Hypothalamus (tissue), 51 donors: ENCODE measurements around the gene GHITM.
"Not testable (repeated sequence)": the region's sequence is repeated elsewhere in the genome, so short reads cannot be mapped to it uniquely, and the experiment has no call there.

Source experiments
- DNase-seq, 51 donors: peaks; one replicate each; lab custom pipeline; 2025; lab: John Stamatoyannopoulos, UW

Gene GHITM

GRCh38 chr10:84173501-84173929 lies 34.2 kb downstream of the GHITM start, which contains the start of gene GPR15LG:
GPR15LG (plus strand) TSS chr10:84173801; CDS start chr10:84173852, 51 bp downstream.
- DNase-seq = no peak

DNA sequence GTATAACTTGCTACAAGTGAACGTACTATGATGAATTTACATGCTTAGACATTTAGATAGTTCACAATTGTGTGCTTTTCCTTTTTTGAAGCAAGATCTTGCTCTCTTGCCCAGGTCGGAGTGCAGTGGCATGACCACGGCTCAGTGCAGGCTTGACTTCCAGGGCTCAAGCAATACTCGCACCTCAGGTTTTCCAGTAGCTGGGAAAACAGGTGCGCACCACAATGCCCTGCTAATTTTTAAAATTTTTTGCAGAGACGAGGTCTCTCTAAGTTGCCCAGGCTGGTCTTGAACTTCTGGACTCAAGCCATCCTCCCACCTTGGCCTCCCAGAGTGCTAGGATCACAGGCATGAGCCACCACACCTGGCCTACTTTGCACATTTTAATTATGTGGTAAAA lies 36.1 kb downstream of the GHITM start:
- DNase-seq = no peak

DNA sequence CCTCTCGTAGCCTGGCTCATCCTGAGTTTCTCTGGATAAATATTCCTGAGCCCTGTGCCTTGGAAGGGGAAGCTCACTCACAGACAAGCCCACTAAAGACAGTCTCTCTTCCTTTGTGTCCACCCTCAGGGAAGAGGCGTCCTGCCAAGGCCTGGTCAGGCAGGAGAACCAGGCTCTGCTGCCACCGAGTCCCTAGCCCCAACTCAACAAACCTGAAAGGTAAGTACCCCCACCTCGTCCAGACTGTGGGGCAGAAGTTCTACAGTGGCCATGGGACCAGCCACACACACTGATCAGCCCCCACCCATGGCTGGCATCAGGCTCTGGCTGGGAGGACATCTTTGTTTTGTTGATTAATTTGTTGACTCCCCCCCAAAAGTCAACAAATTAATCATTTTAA lies 37.0 kb downstream of the GHITM start:
- DNase-seq = no peak

GRCh38 chr10:84176836-84177474 lies 37.6 kb downstream of the GHITM start:
- DNase-seq = no peak

GRCh38 chr10:84177541-84178141 lies 38.3 kb downstream of the GHITM start:
- no peak for DNase-seq

DNA sequence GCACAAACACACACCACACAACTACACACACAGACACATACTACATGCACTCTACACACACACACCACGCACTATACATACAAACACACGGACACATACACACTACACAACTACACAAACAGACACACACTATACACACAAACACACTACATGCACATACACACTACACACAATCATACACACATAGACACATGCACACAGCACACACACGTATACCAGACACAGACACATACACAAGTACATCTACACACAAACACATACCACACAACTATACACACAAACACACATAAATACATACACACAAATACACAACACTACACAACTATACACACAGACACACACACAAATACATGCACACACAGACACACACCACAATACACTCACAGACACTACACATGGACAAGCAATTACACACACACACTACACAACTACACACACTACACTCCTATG lies 38.9 kb downstream of the GHITM start:
- no peak for DNase-seq

DNA sequence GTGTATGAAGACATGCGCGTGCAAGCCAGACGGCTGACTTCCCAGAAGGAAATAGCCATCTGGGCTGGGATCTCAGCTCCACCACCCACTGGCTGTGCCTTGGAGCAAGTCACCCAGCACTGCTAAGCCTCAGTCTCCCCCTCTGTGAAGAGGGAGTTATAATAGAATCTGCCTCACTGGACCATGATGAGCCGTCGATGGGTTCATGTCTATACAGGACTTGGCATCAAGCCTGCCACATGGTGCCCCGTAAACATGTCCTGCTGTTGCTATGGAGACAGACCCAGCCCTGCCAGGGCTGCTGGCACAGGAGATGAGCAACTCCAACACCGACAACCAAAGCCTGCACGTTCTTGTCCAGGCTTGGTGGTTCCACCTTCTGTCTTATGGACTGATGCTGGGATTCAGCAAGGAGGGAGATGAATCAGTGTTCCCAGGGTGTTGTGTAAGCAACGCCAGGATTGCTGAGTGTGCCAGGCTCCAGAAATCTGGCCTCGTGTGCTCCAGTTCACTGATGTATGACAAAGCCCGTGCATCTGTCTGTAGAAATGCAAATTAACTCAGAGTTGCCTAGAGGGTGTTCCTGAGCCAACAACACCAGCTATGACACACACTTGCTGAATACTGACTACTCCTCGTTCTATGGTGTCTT lies 39.9 kb downstream of the GHITM start:
- peak in 9 of 51 donors; percentile 8 to 68 (median 17) for DNase-seq

DNA sequence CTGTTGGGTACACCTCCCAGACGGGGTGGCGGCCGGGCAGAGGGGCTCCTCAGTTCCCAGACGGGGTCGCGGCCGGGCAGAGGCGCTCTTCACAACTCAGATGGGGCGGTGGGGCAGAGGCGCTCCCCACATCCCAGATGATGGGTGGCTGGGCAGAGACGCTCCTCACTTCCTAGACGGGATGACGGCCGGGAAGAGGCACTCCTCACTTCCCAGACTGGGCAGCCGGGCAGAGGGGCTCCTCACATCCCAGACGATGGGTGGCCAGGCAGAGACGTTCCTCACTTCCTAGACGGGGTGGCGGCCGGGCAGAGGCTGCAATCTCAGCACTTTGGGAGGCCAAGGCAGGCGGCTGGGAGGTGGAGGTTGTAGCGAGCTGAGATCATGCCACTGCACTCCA lies 41.1 kb downstream of the GHITM start:
- not testable (repeated sequence) for DNase-seq

GRCh38 chr10:84181631-84182030 lies 42.3 kb downstream of the GHITM start:
- no peak for DNase-seq

GRCh38 chr10:84184517-84184916 lies 45.2 kb downstream of the GHITM start:
- DNase-seq = no peak

DNA sequence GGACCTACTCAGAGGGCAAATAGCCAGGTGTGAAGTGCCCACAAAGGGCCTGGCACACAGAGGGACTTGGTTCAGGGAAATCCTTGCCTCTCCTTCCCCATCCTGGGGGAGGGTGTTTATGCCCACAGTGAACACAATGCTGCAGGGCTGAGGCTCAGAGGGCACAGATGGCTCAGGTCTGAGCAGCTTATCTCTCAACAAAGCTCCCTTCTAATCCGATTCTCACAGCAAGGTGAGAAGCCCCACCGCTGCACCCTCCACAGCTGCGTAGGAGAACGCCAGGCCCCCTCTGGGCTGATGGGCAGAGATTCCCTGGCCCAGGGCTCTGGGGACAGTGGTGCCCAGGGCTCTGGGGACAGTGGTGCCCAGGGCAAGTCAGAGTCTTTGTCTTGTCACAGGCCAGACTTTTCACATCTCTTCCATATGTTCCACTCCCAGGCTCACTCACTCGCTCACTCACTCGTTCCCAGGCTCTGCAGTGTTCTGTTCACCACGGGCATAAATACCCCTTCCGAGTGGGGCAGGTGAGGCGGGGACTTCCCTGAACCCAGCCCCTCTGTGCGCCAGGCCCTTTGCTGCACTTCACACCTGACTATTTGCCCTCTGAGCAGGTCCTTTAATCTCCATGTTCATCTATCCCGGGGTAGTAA lies 46.3 kb downstream of the GHITM start:
- no peak for DNase-seq

DNA sequence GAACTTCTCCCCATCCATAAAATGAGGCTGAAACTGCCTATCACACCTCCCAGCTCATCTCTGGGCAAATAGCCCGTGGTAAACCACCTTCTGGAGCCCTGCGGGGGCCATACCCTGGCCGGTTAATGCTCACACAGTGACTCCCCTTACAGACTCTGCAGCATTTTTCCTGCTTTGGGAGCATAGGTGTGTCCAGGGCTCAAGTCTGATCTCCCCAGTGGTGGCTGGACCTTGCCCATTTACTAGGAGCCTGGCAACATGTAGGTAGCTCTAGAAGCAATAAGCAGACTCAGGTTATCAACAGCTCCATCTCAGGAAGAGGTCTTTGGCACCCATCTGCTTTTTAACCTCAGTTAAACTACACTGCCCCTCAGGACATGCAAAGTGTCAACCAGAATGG lies 49.5 kb downstream of the GHITM start:
- no peak for DNase-seq

GRCh38 chr10:84190621-84191020 lies 51.3 kb downstream of the GHITM start:
- DNase-seq = no peak

DNA sequence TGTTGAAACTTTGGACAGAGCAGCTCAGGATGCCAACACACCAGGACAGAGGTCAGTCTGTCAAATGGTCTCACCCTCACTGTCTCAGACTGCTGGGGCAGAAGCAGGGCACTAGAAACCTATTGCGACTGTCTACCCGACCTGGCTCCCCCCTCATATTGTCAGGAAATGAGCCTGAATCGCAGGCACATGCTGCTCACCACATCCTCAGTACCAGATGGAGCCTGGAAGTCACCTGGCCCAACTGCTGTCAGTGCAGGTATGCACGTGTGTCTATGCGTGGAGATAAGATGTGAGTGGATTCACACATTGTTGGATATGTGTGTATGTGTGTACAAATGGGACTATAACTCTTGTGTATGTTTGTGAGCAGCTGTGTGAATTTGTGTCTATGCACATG lies 51.8 kb downstream of the GHITM start:
- DNase-seq = no peak

DNA sequence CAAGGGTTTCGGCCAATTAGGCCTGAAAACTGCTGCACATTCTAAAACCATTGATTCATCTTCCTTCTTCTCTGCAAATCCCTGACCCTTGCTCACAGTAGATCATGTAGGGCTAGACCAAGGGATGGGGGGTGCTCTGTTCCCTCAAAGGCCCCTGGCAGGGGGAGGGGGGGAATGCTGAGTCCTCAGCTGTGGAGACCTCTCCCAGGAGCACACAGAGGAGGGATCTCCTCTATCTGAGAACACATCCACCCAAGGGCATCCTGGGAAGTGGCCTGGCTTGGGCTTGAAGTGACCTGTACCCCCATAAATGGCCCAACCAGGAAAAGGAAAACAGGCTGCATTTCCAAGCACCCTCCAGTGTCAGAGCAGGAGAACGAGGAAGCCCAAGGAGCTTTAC lies 54.0 kb downstream of the GHITM start:
- DNase-seq = no peak

- DNase-seq = no peak
Observed at GRCh38 chr10:84193846-84194423, 54.6 kb downstream of the GHITM start.

DNA sequence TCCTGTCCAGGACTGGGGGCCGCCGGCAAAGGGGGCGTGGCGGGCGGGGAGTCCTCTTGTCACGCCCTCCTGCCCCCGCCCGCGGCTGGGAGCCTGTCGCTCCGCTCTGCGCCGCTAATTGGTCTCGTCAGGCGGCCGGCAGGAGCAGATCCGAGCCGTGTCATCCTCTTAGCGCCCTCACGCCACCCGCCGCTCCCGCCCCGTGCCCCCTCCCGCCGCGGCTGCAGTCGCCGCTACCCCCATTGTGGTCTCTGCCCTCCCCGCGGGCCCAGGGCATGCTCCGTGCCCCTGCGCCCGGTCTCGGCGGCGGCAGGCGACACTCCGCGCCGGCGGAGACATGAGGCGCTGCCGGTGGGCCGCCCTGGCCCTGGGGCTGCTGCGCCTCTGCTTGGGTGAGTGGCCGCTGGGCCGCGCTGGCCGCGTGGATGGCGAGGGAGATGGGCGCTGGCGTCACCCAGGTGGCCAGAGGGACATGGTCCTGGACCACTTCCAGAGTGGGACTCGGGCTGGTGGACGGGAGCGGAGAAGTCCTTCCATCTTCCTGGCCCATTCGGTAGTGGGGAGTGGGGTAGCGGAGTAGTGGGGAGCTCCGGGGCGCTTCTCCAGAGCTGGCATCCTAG lies 55.2 kb downstream of the GHITM start, which contains the start of gene CDHR1:
Gene CDHR1, plus strand, starts transcription at position 114 of the 620 bp plus-strand sequence. Its CDS starts 224 bp downstream, at position 338.
- peak in 25 of 51 donors; percentile 10 to 61 (median 30) for DNase-seq

GRCh38 chr10:84195044-84195830 lies 55.9 kb downstream of the GHITM start:
- DNase-seq = no peak

GRCh38 chr10:84196083-84196482 lies 56.8 kb downstream of the GHITM start:
- DNase-seq = no peak

DNA sequence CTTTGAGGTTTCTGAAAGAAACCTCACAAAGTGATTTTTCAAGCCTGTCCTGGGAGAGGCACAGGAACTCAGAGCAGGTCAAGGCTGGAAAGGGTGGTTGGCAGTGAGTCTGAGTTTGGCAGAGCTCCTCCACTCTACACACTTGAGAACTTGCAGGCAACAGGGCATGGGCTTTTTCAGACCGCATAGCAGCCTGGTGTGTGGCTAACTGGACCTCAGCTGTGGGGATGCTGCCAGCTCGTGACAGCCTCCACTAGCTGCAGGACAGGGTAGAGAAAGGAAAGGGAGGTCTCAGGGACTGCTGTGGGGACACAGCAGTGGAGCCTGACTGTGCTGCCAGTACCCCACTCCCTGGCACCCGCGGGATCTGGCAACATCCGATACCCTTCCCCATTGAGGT lies 57.6 kb downstream of the GHITM start:
- DNase-seq = peak in 13 of 51 donors; percentile 1 to 47 (median 28)
